HG02642 (cell line): Measurements from ENCODE around the gene ACAA2.
"Not testable (repeated sequence)": the region's sequence is repeated elsewhere in the genome, so short reads cannot be mapped to it uniquely, and the experiment has no call there.

Experiments used
- ATAC-seq: cut with Tn5 transposase; IDR thresholded peaks from one replicate; pipeline ENCODE4 v1.9.1; 2021; ENCODE audit warnings: mild to moderate bottlenecking; ENCODE audit not compliant: unreplicated experiment, poor library complexity

The ACAA2 gene

DNA sequence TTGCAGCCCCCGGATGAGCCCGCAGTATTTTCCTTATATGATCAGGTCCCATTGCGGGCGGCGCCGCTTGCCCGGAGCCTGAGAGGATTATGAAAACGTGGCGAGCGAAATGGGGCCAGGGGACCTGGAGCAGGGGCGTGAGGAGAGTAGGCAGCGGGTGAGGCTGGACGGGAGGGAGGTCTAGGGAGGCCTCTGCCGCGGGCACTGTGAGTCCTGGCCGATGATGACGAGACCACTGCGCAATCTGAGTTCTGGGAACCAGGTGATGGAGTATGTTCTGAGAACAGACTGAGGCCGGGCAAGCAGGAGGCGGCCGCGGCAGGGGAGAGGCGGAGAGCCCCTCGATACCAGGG is 790 bp upstream of the ACAA2 start:
- peak; percentile 32 for ATAC-seq

DNA sequence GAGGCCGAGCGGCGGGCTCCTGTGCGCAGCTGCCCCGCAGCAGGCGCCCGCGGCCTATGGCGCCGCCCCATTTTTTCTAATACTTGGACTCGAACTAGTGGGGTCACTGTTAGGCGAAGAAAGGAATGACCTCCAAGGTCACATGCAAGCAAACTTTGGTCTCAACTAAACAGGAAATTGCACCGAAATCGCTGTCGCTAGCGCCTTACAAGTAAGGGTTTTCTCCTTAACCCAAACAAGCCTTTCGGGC is 339 bp downstream of the ACAA2 start:
- peak; percentile 28 for ATAC-seq

DNA sequence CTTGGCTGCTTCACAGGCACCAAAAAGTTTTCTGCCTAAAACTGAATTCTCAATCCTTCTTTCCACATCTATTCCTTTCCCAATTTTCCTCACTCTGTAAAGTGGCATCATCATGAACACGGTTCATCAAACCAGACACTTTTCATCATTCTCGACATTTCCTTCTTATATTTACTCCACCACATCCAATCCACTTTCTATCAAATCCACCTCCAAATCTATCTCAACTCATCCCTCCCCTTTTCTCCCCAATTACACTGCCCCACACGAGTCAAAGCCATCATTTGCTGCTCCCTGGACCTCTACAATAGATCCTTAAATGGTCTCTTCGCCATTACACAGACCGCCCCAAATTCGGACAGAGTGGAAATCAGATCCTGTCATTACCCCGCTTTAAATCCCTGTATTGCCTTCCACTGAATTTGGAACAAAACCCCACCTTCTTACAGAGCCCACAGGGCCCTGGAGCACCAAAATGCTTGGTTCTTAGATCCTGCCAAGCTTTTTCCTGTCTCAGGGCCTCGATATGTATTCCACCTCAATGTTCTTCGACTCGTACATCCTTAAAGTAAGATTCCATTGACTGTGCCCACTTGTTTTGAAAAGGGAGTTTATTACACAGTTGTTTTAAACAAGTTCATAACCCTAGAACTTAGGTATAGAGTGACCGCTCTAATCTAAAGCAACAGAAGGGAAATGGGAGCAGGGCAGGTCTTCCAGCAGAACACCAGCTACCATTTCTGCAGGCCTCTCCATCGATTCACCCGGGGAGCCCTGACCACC is 856 bp downstream of the ACAA2 start:
- ATAC-seq, result no peak

DNA sequence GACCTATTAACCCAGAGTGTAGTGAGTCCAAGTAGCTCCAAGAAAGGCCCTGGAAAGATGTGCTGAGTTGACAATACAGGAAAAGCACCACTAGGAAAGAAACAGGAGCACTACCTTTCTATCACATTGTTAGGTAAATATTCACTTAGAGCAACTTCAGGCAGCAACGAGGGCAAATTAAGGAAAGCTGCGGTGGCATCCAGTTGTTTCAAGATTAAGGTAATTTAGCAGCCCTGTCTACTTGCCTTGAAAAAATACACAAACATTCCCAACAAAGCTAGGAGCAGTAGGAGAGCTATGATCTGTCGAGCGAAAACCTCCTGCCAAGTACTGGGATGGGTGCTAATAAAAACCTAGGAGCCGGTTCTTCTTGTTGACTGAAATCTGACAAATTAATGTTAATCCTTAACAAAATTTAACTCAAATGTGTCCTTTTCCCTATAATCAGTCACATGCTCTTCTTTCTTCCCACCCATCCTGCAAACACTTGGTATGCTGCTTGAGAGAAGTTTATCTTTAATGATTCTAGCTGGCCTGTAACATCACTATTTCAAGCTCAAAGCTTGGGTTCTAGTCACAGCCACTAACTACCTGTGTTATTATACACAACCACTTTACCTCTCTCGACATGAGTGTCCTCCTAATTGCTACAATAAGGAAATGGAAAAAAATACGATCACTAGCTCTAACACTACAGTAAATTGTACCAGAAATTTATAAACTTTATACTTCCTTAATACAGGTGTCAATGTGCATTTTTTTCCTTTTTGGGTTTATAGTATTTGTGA is 2.0 kb downstream of the ACAA2 start:
- no peak for ATAC-seq

- ATAC-seq, result not testable (repeated sequence)
These were observed 4.7 kb downstream of the ACAA2 start for GRCh38 chr18:49808553-49809191.

DNA sequence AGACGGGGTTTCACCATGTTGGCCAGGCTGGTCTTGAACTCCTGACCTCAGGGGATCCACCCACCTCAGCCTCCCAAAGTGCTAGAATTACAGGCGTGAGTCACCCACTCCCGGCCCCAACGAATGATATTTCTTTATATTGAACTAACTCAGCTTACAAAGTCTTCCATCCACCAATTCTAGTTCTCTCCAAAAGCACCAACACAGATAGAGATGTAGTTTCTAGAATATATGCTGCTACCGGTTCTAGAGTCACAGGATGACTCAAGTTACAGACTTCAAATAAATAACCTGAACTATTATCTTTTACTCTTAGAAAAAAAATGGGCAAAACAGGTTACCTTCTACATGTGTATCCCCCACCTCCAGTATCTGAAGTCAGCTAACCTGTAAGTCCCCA is 9.2 kb downstream of the ACAA2 start:
- no peak for ATAC-seq

DNA sequence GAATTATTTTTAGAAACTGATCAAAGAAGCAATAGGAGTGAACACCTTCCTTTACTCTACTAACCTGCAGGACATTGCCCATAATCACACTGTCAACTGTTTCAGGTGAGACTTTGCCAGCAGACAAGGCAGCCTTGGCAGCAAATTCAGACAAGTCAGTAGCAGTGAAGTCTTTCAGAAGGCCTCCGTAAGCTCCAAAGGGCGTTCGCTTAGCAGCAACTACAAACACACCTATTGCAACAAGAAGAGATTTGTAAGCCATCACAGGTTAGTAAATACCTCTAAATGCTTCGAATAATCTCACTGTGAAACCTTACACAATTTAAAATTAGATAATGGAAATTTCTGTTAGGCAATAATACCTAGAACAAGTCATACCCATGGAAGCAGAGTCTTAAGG is 10.7 kb downstream of the ACAA2 start:
- no peak for ATAC-seq

DNA sequence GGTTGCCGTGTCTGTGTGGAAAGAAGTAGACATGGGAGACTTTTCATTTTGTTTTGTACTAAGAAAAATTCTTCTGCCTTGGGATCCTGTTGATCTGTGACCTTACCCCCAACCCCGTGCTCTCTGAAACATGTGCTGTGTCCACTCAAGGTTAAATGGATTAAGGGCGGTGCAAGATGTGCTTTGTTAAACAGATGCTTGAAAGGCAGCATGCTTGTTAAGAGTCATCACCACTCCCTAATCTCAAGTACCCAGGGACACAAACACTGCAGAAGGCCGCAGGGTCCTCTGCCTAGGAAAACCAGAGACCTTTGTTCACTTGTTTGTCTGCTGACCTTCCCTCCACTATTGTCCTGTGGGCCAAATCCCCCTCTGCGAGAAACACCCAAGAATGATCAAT is 12.8 kb downstream of the ACAA2 start:
- ATAC-seq, result not testable (repeated sequence)

DNA sequence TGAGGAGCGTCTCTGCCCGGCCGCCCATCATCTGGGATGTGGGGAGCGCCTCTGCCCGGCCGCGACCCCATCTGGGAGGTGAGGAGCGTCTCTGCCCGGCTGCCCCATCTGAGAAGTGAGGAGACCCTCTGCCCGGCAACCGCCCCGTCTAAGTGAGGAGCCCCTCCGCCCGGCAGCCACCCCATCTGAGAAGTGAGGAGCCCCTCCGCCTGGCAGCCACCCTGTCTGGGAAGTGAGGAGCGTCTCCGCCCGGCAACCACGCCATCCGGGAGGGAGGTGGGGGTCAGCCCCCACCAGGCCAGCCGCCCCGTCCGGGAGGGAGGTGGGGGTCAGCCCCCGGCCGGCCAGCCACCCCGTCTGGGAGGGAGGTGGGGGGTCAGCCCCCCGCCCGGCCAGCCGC is 13.5 kb downstream of the ACAA2 start:
- ATAC-seq, result not testable (repeated sequence)

DNA sequence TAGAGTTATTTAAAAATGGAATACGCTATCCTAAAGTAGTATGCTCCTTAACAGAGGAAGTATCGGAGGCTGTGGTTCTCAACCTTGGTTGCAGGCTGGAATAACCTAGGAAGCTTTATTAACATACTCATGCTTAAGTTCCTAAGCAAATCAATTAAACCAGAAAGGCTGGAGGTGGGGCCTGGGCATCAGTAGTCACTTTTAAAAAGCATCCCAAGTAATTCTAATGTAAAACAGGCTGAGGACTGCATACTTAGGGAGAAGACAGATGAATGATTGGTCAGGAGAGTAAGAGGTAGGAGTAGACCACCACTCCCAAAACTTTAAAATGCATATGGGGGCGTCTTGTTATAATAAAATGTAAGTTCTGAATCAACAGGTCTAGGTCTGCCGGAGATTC is 15.3 kb downstream of the ACAA2 start:
- ATAC-seq, result no peak

DNA sequence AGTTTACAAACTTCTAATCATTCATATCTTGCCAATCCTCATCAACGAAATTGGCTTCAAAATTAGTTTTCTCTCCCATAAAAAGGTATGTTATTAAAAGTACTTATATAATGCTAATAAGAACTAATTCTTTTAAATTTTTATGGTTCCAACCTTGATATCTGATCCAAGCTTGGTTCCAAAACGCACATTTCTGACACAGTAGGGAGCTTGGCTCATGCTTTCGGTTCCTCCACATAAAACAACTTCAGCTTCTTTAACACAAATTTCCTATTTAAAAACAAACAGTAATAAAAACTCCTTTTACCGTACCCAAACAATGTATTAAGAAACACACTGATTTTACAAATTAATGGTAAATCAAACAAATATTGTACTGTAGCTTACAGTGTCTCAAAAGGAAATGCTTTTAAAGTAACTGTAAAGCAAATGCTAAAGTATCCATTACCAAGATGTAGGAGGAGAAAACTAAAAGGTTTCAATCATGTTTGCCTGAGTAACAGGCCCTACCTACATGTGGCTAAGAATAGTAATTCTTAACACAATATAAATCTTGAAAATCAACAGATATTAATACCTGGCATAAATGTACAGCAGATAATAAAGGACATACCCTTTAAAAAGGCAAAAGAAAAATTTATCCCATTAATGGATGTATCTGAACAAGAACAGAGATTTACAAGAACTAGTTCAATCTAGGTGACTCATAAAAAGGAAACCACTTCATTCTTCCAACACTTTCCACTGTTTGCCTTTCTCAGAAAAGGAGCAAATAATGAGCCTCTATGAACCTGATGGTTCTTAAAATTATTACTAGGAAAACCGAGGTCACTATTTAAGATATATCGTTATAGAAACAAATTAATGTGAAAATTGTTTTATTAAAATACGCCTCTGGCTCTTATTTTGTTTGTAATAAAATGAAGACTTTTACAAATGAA is 17.5 kb downstream of the ACAA2 start:
- ATAC-seq, result no peak

- no peak for ATAC-seq
These were observed 18.6 kb downstream of the ACAA2 start for GRCh38 chr18:49794743-49795142.

GRCh38 chr18:49789560-49790134 is 23.7 kb downstream of the ACAA2 start:
- not testable (repeated sequence) for ATAC-seq

- no peak for ATAC-seq
These were observed 24.9 kb downstream of the ACAA2 start for GRCh38 chr18:49788327-49788898.

DNA sequence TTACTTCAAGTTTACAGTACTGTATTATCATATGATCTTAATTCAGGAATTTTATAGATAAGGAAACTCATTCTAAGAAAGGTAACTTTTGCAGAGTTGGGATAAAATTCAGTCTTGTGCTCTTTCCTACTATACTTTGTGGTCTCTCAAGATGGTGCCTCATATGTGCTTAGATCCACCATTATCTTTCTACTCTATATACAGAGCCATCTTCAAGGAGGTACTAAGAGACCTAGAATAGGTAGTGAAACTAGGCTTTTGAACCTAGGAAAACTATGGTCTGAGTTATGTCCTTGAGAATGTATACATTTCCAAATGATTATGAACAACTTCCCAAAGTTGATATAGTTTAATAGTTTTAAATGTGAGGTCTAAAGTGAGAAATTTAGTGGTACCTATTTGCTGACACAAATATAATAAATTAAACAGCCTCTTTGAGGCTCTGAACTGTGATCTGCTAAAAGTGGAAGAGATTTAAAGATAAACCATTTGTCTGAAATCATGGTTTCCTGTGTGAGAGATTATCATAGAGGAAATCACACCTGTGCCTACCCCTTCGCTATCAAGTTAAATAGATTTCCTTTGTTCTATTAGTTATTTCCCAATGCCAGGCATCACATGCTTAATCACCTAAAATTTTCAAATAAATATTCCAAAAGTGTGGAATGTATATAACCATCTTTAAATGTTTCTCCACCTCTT is 27.2 kb downstream of the ACAA2 start:
- no peak for ATAC-seq

- no peak for ATAC-seq
These were observed 28.7 kb downstream of the ACAA2 start for GRCh38 chr18:49784427-49785185.

GRCh38 chr18:49783631-49784030 is 29.7 kb downstream of the ACAA2 start:
- not testable (repeated sequence) for ATAC-seq

- no peak for ATAC-seq
These were observed 34.4 kb downstream of the ACAA2 start for GRCh38 chr18:49778826-49779465.
